ENCODE measurements around the gene C1QTNF12.

C1QTNF12 gene

GRCh38 chr1:1204425-1204920, 42.0 kb downstream of the C1QTNF12 start:
- in situ Hi-C loops (cut with MboI; ENCODE audit: low pct_unique_long_range_greater_than_20kb, low sequenced_read_pairs, unreplicated experiment), result no loop called here
- no peak for TF ChIP-seq CTCF (IDR thresholded peaks at IDR 0.05; ENCODE audit: extremely low read depth, insufficient read depth, missing control alignments)
- no peak for DNase-seq (ENCODE audit: low spot score)

DNA sequence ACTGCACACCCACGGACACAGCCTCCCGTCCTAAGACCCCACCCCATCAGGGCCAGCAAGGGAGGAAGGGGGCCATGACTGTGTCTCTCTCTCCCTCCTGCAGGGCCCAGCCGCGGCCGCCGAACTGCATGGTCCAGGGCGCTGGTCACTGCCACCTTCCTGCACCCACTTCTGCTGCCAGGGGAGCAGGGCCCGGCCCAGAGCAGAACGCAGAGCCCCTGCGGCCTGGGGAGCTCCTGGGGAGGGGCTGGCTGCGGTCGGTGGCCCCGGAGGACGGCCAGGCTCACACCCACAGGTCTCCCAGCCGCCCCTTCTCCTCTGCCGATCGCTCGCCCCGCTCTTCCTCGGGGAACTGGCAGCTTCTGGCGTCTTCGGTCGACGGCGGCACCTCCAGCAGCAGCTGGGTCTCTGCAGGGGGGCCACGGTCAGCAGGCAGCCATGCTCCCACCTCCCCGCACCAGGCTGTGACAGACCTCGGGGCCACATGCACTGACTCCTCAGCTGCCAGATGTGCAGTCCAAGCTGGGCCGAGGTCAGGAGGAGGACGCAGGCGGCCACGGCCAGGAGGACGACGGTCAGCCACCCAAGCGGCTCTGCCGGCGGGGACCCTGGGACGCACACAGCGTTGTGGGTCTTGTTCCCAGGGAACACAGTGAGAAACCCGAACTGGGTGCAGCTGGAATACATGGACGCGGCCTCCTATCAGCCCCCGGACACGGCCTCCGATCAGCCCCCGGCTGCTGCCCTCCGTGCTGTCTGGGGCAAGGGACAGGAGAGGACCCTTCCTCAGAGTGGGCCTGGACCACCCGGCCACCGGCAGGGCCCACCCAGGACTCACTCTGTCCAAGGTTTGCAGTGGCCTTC, 42.7 kb downstream of the C1QTNF12 start:
- no peak for TF ChIP-seq CTCF (IDR thresholded peaks at IDR 0.05; ENCODE audit: extremely low read depth, insufficient read depth, missing control alignments)
- no peak for DNase-seq (ENCODE audit: low spot score)
- in situ Hi-C loops (cut with MboI; ENCODE audit: low pct_unique_long_range_greater_than_20kb, low sequenced_read_pairs, unreplicated experiment), result no loop called here

DNA sequence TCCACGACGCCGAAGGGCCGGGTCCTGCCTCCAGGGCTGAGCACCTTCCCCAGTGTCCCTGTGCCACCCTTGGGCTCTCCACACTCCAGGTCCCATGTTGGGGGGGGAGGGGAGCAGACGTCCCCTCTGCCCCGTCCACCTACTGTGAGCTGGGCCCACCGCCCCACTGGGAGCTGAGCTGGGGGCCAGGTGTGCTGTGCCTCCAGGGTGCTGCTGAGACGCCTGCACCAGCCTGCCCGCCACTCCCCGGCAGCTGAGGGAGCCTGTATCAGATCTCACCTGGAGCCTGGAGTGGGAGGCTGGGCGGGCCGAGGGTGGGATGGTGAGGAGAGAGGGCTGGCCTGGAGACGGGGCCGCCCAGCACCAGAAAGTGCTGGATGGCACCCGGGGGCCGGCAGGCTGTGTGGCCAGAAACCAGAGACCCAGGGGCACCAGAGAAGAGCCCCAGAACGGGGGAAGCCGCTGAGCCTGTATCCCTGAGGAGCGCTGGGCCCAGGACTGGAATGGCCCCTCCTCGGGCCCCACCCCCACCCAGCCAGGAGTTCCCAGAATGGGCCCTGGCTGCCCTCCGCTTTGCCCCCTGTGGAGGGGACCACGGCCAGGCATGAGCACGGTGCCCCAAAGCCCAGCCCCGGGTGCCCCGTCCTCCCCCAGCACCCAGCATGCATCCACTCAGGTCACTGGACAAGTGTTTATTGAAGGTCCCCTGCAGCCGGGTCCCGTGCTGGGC, 43.5 kb downstream of the C1QTNF12 start:
- in situ Hi-C loops (cut with MboI; ENCODE audit: low pct_unique_long_range_greater_than_20kb, low sequenced_read_pairs, unreplicated experiment), result no loop called here
- no peak for TF ChIP-seq CTCF (IDR thresholded peaks at IDR 0.05; ENCODE audit: extremely low read depth, insufficient read depth, missing control alignments)

GRCh38 chr1:1200876-1201810, 45.4 kb downstream of the C1QTNF12 start:
- no peak for TF ChIP-seq CTCF (IDR thresholded peaks at IDR 0.05; ENCODE audit: extremely low read depth, insufficient read depth, missing control alignments)
- in situ Hi-C loops (cut with MboI; ENCODE audit: low pct_unique_long_range_greater_than_20kb, low sequenced_read_pairs, unreplicated experiment), result no loop called here
- DNase-seq (ENCODE audit: low spot score), result peak; percentile 93

More for the DNA sequence above, 43.5 kb downstream of the C1QTNF12 start:
- no peak for DNase-seq (ENCODE audit: low spot score)

- no peak for DNase-seq (ENCODE audit: low spot score)
- in situ Hi-C loops (cut with MboI; ENCODE audit: low pct_unique_long_range_greater_than_20kb, low sequenced_read_pairs, unreplicated experiment), result no loop called here
- no peak for TF ChIP-seq CTCF (IDR thresholded peaks at IDR 0.05; ENCODE audit: extremely low read depth, insufficient read depth, missing control alignments)
These were observed 46.3 kb downstream of the C1QTNF12 start for GRCh38 chr1:1199961-1200875.

All from GM13977 (cell line).